GM18909 (cell line): ENCODE measurements around the gene MIDN.

Experiments
- ATAC-seq: cut with Tn5 transposase; IDR thresholded peaks from one replicate; pipeline ENCODE4 v1.9.1; 2021; ENCODE audit warnings: mild to moderate bottlenecking; ENCODE audit not compliant: unreplicated experiment, poor library complexity

MIDN gene

DNA sequence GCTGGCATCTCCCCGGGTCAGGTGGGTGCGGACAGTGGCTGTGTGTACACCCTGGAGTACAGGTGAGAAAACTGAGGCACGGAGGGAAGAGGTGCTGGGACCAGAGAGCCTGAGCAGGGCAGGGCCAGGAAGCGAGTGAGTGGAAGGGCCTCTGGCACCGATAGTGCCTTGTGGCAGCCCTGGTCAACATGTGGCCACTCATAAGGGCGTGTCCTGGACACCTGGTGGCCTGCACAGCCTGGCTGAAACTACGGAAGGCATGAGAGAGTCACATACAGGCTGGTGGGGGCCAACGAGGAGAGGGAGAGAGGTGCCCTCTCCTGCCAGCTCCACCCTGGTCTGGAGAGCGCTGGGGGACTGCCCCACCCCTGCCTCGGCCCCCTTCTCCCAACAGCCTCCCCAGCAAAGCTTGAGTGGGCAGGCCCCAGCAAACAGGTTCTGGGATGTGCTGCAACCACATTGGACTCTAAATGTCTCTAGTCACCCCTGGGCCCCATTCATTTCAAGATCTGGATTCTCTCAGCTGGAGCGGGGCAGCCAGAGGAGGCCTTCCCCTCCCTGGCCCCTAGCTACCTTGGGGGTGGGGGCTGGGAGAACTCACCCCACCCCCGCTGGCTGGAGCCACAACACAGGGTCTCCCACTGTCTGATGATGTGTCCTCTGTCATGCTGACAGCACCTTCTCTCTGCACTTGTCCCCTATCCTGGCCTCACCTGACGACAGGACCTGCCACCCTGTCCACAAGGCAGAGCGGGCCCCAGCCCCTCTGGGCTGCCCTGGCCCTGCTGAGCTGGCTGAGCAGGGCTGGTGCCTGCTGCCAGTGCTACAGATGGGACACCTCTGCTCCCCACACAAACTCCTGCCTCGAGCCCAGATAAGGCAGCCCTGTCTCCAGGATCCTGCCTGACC is 16.4 kb upstream of the MIDN start:
- ATAC-seq = no peak

DNA sequence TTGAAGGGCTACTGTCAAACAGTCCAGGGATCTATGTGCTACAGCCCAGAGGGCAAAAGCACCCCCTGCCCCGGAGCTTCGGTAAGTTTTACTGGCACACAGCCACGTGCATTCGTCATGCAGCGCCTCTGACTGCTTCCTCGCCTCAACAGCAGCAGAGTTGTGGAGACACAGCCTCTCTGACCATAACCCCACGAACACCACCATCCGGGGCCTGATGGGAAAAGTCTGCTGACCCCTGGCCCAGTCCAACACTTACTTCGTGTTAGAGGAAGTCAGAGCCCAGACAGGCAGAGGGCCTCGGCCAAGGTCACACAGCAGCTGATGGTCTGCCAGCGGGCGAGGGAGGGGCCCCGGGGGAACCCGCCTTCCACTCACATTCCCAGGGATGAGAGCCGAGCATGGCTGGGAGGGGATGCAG is 15.7 kb upstream of the MIDN start:
- ATAC-seq = no peak

DNA sequence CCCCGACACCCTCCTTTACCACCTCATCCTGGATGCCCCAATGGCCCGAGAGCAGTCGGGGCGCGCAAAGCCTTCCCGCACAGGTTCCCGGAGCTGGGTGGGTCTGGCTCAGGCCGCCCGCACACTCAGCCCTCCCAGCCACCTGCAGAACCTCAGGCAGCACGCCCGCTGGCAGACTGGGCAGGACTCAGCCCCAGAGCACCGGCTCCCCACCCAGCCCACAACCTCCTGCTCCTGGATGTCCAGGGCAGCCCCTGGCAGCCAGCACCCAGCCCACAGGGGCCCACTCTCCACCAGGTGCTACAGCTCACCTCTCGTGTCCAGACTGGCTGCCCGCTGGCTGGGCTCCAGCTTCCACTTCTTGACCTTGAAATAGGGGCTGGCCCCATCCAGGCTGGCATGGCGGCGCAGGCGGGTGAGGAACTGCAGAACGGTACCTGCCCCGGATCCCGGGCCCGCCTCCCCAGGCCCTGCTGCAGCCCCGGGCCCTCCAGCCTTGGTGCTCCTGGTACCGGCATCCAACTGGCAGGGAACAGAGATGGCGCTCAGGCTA is 15.2 kb upstream of the MIDN start:
- no peak for ATAC-seq

DNA sequence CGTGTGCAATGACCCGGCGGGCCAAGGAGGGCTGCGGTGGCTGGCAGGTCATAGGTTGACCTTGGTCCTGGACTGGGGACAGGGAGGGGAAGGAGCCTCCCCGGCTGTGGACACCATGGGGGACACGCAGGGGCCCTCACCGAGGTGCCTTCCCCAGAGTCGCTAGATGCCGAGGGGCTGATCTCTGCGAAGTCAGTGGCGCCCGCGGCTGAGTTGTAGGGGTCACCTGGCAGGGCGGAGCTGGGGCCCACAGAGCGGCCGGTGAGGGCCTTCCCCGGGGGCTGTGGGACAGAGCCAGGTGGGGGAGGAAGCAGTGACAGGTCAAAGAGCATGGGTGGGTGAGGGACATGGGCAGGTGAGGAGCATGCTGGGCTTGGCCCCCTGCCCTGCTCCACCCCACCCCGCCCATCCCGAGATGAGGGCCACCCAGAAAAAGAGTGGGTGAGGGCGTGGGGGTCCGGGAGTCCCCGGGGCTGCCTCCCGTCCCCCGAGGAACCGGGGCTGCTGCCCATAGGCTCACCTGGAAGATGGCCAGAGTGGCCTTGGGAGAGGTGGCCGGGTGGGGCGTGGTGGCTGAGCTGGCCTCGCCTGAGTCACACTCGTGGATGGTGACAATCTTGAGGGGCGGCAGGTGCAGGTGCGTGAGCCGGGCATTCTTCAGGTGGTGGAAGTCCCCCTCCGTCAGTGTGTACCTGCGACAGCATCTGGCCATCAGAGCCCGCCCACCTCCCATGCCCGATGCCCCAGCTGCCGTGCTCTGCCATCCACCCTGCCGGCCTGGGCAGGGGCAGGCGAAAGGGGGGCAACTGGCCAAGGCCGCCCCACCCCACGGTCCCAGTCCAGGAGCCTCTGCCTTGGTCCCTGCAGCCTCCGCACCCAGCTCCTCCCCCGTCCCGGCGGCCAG is 14.1 kb upstream of the MIDN start:
- no peak for ATAC-seq

DNA sequence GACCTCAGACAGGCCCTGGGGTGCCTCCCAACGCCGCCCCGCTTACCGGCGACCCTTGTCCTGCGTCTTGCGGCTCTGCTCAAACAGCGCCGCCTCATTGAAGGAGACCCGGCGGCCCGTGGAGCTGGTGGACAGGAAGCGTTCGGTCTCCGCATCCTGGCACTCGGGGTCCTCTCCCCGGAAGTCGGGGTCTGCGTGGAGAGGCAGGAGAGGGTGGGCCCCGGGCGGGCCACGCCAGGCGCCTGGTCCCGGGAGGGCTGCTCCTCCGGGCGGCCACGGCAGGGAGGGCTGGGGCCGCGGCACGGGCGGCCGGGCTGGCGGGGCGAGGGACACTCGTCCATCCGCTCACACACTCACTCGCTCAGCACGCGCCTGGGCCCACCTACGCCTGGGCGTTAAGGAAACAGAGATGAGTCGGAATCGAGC is 13.4 kb upstream of the MIDN start:
- no peak for ATAC-seq

DNA sequence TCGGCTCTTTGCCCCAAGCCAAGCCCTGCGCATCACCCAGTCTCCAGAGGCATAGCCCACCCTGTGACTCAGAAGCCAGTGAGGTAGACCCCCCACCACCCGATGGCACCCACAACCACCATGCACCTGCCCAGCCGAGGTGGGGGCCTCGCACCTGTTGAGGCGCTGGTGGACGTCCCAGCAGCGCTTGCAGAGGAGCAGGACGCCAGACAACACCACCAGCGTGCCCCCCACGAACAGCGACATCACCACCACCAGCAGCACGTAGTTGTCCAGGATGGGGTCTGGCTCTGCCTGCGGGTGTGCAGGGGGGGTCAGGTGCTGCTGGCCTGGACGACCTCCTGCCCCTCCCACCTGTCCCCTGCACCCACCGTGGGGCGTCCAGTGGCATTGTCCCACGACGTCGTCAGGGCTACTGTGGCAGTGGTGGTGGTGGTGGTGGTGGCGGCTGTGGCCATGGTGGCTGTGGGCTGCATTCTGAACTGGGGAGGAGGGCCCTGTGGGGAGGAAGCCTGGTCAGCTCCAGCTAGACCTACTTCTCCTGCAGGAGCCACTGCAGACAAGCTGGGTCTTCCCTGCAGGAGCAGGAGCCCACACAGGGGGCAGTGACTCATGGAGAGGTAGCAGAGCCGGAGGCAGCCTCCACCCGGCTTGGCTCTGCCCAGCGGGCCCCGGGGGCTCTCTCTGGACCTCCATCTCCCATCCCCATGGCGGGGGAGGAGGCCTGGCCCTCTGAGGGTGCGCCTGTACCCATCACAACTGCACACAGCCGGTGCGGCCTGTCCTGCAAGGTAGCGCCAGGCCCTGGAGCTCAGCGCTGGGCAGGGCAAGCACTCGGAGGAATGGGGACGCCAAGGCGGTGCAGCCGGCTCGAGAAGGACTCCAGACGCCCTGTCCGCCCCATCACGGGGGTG is 12.5 kb upstream of the MIDN start:
- no peak for ATAC-seq

DNA sequence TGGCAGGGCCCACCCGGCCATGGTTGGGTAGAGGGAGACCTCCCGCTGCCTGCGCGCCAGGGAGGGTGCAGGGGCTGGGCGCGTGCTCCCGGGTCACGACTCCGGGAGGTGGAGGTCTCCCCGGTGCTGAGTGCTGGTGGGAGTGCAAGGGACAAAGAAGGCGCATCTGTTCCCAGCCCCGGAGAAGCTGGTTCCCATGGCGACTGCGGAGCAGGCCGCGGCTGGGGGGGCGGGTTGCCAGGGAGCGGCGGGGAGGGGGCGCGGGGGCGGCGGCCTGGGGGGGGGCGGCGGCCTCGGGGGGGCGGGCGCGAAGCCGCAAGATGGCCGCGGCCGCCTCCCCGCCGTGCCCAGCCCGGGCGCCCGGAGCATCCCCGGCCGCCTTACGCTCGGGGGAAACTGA is 11.8 kb upstream of the MIDN start:
- ATAC-seq = no peak

DNA sequence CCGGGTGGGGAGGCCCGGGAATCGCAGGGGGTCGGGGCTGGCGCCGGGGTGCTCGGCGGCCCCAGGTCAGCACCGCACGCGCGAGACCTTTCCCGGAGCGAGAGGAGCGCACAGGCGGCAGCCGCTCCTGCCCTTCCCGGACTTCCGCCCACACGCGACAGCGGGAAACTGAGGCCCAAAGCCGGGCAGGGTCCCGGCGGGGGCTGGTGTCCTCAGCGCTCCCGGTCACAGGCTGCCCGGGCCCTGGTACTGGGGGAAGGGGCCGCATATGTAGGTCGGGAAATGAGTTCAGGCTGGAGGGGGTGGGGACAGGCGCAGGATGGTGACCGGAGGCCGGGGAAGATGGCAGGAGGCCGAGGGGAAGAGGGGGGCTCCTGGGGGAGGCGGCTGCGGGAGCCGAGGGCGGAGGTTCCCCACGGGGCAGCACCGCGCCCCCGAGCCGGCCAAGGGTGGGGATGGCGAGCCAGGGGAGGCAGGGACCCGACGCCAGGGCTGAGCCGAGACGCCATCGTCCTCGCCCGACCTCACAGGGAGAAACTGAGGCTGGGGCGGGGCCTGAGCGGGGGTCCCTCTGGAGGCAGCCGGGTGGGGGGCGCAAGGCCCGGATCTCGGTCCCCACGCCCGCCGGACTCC is 11.2 kb upstream of the MIDN start:
- ATAC-seq = no peak

DNA sequence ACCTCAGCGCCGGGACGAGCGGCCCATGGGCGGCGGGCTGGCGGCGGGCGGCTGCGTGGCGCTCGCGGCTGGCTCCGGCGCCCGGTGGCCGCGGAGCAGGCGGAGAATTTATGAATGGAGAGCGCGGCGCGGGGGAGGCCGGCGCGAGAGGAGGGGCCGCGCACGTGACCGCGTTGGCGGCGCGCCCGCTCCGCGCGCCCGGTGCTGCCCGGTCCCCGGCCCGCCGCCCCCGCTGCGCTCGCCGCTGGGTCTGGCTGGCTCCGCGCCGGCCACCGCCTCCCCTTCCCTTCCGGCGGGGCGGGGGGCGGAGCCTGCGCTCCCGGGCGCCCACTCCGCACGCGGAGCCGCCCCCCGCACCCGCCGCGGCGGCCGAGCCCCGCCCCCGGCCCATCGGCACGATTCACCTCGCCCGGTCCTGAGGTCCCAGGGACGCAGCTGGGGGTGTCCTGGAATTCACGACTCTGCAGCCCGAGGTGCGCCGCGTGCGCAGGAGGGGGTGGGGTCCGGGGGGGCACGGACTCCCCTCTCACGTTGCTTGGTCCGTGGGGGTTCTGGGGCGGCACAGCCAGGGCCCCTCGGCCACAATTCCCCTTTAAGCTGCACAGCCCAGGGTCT is 10.5 kb upstream of the MIDN start, which contains the start of gene CBARP:
CBARP (minus strand) TSS at position 252 of the 615 bp plus-strand sequence. CDS start 1,905 bp downstream, outside the sequence.
- no peak for ATAC-seq

DNA sequence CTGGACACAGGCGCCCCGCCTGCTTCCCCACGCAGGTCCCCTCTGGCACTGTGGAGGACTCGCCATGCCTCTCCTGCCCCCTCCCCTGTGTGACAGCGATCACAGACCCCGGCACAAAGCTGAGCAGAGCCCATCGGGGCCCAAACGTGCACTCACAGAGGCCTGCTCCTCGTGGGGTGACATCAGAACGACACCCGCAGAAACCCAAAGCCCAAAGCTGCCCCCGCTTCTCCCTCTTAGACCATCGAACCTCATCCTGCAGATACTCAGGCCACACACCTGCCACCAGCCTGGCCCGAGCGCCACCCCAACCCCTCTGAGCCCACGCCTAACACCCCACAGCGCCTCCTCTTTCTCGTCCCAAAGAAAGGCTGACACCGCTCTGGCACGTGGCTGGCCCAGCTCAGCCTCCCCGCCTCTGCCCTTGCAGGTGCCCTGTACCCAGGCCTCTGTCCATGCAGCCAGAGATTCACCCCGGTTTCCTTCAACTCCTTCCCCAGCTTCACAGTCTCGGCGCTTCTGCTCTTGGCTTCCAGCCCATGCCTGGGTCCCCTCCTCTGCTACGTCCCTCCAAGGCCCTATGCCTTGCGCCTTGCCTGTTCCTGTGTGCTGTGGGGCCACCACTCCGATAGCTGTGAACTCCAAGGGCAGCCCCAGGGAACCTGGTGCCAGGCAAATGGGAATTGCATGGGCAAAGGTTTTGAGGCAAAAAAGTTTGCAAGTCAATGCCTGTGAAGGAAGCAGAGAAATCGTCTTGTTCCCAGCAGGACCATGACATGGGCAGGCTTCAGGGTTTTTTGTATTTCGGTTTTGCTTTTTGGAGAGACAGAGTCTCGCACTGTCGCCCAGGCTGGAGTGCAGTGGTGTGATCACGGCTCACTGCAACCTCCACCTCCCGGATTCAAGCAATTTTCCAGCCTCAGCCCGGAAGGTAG is 9.7 kb upstream of the MIDN start:
- ATAC-seq = no peak

DNA sequence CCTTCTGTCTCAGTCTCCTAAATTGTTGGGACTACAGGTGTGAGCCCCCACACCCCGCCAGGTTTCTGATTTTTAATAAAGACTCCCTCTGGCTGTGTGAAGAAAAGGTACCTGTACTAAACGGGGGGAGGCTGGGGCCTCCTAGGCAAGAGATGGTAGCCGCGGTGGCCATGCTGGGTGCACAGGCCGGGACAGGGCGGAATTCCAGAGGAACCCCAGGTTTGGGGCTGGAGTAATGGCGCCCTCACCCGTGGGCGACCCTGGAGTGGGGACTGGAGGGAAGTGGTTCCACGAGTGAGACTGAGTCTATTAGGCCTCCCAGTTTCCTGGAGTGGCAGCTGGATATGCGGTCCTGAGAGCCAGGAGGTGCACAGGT is 9.0 kb upstream of the MIDN start:
- no peak for ATAC-seq

DNA sequence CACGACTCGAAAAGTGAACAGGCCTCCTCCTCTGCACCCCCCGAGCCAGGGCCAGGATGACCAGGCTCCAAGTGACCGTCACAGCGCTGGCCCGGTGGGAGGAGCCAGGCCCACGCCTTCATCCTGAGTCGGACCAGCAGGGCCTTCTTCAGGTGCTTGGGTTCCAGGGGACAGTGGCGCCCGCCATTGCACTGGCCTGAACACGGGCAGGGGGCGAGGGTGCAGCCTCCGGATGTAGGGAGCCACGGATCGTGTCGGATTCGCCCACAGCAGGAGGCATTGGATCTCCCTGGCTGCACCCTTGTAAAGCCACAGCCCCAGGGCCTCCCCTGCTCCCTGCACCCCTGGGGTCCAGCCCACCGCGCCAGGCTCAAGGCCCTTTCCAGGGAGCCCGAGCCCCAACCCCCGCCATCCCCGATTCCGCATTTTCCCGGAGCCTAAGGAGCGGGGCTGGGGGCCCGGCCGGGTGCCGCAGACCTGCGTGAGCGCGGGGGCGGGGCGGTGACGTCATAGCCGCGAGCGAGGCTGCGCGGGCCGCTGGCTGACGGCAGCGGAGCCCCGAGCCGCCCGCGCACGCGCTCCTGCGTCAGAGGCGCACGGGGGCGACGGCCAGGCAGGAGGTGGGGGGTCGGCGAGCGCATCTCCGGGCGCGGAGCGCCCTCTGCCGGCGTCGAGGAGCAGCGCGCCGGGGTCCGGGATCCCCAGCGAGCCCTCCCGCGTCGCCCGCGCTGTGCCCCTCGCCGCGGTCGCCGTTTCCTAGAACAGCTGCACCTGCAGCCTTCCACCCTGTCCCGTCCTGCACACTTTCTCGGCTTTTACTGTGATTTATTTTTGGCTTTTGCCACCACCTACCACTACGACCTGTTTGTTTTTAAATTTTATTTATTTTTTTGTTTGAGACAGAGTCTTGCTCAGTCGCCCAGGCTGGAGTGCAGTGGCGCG is 8.3 kb upstream of the MIDN start:
- ATAC-seq = peak; percentile 36

DNA sequence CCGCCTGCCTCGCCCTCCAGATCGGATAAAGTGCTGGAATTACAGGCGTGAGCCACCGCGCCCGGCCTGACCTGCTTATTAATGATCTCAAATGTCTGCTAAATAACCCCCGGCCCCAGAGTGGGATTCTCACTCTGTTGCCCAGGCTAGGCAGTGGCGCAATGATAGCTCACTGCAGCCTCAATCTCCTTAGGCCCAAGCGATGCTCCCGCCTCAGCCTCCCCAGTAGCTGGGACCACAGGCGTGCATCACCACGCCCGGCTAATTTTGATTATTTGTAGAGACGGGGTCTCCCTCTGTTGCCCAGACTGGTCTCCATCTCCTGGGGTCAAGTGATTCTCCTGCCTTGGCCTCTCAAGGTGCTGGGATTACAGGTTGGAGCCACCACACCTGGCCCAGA is 7.5 kb upstream of the MIDN start:
- no peak for ATAC-seq

DNA sequence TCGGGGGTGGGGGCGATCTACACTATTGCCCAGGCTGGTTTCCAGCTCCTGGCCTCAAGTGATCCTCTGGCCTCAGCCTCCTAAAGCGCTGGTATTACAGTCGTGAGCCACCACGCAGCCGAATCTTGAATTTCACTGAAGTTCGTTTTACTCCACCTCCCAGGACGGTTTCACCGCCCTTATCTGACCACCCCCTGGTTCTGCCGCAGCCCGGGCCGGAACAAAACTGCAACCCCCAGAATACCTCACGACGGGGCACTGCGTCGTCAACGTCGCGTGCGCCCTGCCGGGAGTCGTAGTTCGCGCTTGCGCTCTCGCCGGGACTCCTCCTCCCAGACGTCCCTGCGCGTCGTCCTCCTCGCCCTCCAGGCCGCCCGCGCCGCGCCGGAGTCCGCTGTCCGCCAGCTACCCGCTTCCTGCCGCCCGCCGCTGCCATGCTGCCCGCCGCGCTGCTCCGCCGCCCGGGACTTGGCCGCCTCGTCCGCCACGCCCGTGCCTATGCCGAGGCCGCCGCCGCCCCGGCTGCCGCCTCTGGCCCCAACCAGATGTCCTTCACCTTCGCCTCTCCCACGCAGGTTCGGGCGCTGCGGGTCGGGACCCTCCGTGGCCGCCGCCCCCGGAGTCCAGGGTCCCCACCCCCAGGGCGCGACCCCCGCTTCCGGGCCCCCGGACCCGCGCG is 6.8 kb upstream of the MIDN start, which contains the start of gene ATP5F1D:
ATP5F1D (plus strand) TSS at position 335 of the 679 bp plus-strand sequence; CDS start at position 435, 100 bp downstream.
- ATAC-seq = peak; percentile 50

DNA sequence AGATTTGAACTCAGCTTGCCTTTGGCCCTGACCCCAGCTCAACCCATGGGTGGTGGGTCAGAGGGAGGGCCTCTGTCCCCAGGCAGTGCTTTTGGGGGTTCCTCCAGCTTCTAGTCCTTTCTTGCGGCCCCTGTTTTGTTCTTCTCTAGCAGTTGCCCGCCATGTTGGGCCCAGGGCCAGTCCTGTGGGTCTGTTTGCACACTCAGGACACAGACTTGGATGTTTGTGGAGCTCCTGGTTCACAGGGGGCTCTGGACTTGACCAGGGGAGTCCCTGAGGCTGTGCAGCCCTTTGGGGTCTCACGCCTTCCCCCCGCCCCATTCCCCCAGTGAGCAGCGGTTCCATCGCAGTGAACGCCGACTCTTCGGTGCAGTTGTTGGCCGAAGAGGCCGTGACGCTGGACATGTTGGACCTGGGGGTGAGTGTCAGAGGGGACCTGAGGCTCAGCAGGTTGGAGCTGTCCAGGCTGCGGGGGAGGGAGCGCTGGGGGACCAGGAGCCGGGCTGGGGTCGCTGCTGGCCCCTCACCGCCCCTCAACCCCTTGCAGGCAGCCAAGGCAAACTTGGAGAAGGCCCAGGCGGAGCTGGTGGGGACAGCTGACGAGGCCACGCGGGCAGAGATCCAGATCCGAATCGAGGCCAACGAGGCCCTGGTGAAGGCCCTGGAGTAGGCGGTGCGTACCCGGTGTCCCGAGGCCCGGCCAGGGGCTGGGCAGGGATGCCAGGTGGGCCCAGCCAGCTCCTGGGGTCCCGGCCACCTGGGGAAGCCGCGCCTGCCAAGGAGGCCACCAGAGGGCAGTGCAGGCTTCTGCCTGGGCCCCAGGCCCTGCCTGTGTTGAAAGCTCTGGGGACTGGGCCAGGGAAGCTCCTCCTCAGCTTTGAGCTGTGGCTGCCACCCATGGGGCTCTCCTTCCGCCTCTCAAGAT is 4.4 kb upstream of the MIDN start:
- no peak for ATAC-seq
